HG03439 (cell line): ENCODE measurements around the gene HDAC11.

Source experiments
- ATAC-seq: cut with Tn5 transposase; IDR thresholded peaks from one replicate; pipeline ENCODE4 v1.9.1; 2021; ENCODE audit warnings: mild to moderate bottlenecking, moderate library complexity; ENCODE audit not compliant: unreplicated experiment

Gene HDAC11

GRCh38 chr3:13540297-13540995 lies 60.3 kb downstream of the HDAC11 start:
- no peak for ATAC-seq

GRCh38 chr3:13541691-13542090 lies 61.6 kb downstream of the HDAC11 start:
- ATAC-seq = no peak

GRCh38 chr3:13542142-13542541 lies 62.0 kb downstream of the HDAC11 start:
- no peak for ATAC-seq

GRCh38 chr3:13543253-13543652 lies 63.1 kb downstream of the HDAC11 start:
- ATAC-seq = no peak

- ATAC-seq = no peak
Observed at GRCh38 chr3:13544293-13544831, 64.3 kb downstream of the HDAC11 start.

- no peak for ATAC-seq
Observed at GRCh38 chr3:13544951-13545651, 65.0 kb downstream of the HDAC11 start.

GRCh38 chr3:13545952-13546454 lies 65.9 kb downstream of the HDAC11 start:
- no peak for ATAC-seq

- no peak for ATAC-seq
Observed at GRCh38 chr3:13546667-13547171, 66.6 kb downstream of the HDAC11 start.

GRCh38 chr3:13547591-13548371 lies 67.7 kb downstream of the HDAC11 start:
- no peak for ATAC-seq

- no peak for ATAC-seq
Observed at GRCh38 chr3:13548696-13549622, 68.9 kb downstream of the HDAC11 start, which contains the start of gene FBLN2. Gene FBLN2 (plus strand): TSS chr3:13549125. CDS start chr3:13570356, 21,231 bp downstream.

- ATAC-seq = no peak
Observed at GRCh38 chr3:13549623-13550422, 69.7 kb downstream of the HDAC11 start.

- ATAC-seq = no peak
Observed at GRCh38 chr3:13550423-13550690, 70.3 kb downstream of the HDAC11 start.

GRCh38 chr3:13550791-13551360 lies 70.8 kb downstream of the HDAC11 start:
- no peak for ATAC-seq

- no peak for ATAC-seq
Observed at GRCh38 chr3:13552857-13553652, 72.9 kb downstream of the HDAC11 start.

GRCh38 chr3:13553686-13554085 lies 73.6 kb downstream of the HDAC11 start:
- no peak for ATAC-seq

- ATAC-seq = no peak
Observed at GRCh38 chr3:13555753-13556152, 75.6 kb downstream of the HDAC11 start.
